VCaP (cell line): ENCODE measurements around the gene CYP17A1.
"Not testable (repeated sequence)": the region's sequence is repeated elsewhere in the genome, so short reads cannot be mapped to it uniquely, and the experiment has no call there.

Experiments
- H3K27ac ChIP-seq: fragments of 450-650 bp; 2 replicates; pipeline ENCODE4 v1.5.1; 2017
- TF ChIP-seq, protein P1 (sequence below): fragments of 450-650 bp; conservative IDR thresholded peaks from 2 replicates; pipeline ENCODE4 v1.5.1; 2017; ENCODE audit warnings: mild to moderate bottlenecking, moderate library complexity

The CYP17A1 gene

DNA sequence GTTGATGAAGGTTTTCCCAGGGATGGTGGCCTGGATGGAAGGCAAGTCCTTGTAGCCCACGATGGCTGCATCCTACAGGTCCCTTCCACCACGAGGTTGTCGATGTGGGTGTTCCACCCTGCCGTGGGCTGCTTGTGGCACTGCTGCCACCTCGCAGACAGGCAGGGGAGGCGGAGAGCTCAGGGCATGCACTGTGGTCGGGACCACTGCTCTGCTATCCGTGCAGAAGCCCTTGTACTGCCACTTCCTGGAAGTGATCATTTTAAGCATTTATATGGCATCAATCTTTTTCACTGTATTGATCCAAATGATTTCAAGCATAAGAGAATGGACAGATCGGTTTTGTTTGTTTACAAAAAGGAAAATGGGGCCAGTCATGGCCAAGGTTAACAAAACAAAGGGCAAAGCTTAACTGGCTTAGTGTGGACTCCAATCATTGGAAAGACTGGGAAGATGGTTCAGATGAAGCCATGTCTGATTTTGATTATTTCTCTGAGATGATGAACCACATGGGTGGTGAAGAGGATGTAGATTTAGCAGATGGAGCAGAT, 8.2 kb upstream of the CYP17A1 start:
- TF ChIP-seq, protein P1, sequence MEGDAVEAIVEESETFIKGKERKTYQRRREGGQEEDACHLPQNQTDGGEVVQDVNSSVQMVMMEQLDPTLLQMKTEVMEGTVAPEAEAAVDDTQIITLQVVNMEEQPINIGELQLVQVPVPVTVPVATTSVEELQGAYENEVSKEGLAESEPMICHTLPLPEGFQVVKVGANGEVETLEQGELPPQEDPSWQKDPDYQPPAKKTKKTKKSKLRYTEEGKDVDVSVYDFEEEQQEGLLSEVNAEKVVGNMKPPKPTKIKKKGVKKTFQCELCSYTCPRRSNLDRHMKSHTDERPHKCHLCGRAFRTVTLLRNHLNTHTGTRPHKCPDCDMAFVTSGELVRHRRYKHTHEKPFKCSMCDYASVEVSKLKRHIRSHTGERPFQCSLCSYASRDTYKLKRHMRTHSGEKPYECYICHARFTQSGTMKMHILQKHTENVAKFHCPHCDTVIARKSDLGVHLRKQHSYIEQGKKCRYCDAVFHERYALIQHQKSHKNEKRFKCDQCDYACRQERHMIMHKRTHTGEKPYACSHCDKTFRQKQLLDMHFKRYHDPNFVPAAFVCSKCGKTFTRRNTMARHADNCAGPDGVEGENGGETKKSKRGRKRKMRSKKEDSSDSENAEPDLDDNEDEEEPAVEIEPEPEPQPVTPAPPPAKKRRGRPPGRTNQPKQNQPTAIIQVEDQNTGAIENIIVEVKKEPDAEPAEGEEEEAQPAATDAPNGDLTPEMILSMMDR, result no peak
- H3K27ac ChIP-seq, result no peak overlapping the region

DNA sequence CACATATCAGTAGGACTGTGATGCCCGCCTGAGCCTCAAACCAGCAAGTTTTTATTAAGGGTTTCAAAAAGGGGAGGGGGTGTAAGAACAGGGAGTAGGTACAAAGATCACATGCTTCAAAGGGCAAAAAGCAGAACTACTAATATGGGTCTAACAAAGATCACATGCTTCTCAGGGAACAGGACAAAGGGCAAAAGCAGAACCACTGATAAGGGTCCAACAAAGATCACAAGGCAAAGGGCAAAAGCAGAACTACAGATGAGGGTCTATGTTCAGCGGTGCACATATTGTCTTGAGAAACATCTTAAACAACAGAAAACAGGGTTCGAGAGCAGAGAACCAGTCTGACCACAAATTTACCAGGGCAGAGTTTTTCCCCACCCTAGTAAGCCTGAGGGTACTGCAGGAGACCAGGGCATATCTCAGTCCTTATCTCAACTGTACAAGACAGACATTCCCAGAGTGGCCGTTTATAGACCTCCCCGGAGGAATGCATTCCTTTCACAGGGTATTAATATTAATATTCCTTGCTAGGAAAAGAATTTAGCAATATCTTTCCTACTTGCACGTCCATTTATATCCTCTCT, 7.1 kb upstream of the CYP17A1 start:
- not testable (repeated sequence) for H3K27ac ChIP-seq

DNA sequence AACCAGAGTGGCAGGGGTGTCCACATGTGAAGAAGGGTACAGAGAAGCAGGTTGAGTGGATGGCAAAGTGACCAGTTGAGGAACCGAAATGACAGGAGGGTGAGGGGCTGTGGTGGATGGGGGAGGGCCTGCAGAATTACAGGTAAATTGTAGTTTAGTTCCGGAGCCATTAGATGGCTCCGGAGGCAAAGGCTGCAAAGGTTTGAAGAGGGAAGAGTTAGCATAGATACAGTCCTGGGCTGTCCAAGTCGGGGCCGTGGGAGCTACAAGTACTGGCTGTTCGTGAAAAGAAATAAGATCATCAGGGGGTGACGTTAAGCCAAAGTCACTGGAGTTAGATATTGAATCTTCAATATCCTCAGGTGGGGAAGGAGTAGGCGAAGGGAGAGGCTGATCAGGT, 5.9 kb upstream of the CYP17A1 start:
- not testable (repeated sequence) for H3K27ac ChIP-seq

DNA sequence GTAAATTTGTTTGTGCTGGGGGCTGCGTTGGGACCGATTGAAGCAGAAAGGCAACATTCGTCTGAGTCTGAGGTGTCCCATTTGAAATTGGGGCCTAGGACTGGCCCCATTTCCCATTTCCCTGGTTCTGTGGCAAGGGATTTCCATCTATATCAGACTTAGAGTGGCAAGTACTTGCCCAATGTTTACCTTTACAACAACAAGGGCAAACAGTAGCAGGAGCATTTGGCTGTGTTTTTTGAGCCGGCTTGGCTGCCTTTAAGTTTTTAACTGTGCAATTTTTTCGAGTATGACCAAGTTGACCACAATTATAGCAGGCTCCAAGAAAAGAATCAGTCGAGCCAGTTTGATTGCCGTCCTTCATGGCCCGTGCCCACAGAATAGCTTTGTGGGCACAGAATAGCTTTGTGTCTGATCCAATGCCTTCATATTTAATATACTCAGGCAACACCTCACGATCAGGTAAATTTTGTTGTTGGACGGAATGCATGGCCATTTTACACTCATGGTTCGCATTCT, 4.7 kb upstream of the CYP17A1 start:
- TF ChIP-seq, protein P1, result no peak
- no peak overlapping the region for H3K27ac ChIP-seq

DNA sequence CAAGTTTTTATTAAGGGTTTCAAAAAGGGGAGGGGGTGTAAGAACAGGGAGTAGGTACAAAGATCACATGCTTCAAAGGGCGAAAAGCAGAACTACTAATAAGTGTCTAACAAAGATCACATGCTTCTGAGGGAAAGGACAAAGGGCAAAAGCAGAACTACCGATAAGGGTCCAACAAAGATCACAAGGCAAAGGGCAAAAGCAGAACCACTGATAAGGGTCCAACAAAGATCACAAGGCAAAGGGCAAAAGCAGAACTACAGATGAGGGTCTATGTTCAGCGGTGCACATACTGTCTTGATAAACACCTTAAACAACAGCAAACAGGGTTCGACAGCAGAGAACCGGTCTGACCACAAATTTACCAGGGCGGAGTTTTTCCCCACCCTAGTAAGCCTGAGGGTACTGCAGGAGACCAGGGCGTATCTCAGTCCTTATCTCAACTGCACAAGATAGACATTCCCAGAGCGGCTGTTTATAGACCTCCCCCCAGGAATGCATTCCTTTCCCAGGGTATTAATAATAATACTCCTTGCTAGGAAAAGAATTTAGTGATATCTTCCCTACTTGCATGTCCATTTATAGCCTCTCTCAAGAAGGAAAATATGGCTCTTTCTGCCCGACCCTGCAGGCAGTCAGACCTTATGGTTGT, 1.2 kb upstream of the CYP17A1 start:
- H3K27ac ChIP-seq, result not testable (repeated sequence)

DNA sequence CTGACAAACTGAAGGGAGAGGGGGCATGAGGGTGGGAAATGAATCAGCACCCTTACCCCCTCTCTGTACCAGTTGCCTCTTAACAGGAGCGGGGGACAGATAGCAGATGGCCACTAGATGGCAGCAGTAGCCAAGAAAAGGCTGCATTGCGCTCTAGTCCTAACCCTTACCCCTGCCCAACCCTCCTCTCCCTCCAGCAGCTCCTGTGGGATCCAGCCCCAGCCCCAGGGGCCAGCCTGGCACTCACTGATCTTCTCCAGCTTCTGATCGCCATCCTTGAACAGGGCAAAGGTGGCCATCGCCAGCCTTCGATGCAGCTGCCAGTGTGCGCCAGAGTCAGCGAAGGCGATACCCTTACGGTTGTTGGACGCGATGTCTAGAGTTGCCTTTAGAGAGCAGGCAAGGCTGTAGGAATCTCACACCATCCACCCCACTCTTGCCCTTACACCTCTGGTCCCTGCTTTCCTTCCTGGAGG, 2.2 kb downstream of the CYP17A1 start:
- TF ChIP-seq, protein P1, result peak; percentile 81
- no peak overlapping the region for H3K27ac ChIP-seq

DNA sequence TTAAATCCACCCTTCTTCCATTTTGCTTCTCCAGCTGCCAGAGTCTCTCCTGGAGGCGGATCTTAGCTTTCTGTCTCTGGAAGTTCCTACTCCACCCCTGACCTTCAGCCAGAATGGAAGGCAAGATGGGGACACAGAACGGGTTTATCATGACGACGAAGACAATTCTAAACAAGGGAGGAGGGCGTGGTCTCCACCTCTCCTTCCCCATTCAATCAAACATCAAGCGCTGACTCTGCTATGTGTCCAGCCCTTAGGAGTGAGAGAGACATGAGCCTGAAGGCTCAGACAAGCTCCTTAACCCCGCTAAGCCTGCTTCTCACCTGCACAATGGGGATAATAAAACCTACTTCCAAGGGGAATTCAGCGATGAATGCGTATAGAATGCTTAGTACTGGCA, 3.1 kb downstream of the CYP17A1 start:
- no peak overlapping the region for H3K27ac ChIP-seq
- TF ChIP-seq, protein P1, result no peak

DNA sequence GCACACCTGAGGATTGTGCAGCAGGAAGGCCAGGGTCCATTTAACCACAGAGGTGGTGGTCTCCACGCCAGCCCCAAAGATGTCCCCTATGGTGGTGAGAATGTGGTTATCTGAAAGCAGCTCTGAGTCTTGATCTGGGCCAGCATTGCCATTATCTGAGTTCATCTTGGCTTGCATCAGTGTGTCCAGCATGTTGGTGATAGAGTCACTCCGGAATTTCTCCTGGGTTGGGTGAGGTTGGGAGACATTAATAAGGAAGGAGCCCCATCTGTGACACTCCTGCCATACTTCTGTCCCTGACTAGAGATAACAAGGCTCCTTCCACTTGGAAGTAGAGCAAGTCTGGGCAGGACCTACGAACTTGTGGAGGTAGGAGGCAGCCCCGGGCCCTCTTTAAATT, 4.2 kb downstream of the CYP17A1 start:
- TF ChIP-seq, protein P1, result no peak
- H3K27ac ChIP-seq, result no peak overlapping the region

DNA sequence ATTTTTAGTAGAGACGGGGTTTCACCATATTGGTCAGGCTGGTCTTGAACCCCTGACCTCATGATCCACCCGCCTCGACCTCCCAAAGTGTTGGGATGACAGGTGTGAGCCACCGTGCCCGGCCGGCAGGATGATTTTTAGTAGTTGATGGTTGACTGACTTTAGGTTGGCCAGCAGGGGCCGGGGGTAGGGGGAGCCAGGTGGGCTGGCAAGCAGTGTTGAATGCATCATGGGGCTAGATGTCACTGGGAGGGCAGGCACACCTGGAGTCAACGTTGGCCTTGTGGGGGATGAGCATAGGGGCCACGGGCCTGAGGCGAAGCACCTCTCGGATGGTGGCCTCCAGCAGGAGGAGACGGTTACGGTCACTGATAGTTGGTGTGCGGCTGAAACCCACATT, 5.0 kb downstream of the CYP17A1 start:
- TF ChIP-seq, protein P1, result no peak
- H3K27ac ChIP-seq, result no peak overlapping the region
